K562 (cell line): Measurements from ENCODE around the gene ZNF711. TPM values are rescaled to one million over a fixed set of nuclear protein-coding genes. Genes with fewer than 3 reads are reported as not detected.

Experiments
- ATAC-seq: fragments of 200-7000 bp; cut with Tn5 transposase; 3 replicates; pipeline ENCODE4 v1.9.1; 2020; ENCODE audit warnings: moderate library complexity
- BruUV-seq: library from RNA; stranded (reverse); fragments of 400-500 nt; replicated peaks from 2 replicates; lab custom pipeline; 2021; lab: Mats Ljungman, UMichigan
- CTCF ChIA-PET: fragments of 300-600 bp; formaldehyde crosslinking; extraction: SDS; loops from one replicate; lab custom pipeline; 2021; ENCODE audit warnings: low intra/inter-chr PET ratio; lab: Yijun Ruan, JAX
- POLR2A ChIA-PET: fragments of 300-600, 350-650 bp; sonication (Branson Sonifier 250); formaldehyde crosslinking; extraction: SDS; loops from one replicate; lab custom pipeline; 2021; ENCODE audit warnings: antibody characterized with exemption, inconsistent platforms; lab: Yijun Ruan, JAX
- DNase-seq, 4 experiments: peaks; one replicate each; pipeline versions ENCODE4 v3.0.0 to v3.0.0-alpha.2; 2011 to 2018; ENCODE audit warnings: low spot score in 3 of 4, mixed read lengths in 3 of 4; ENCODE audit errors: extremely low read depth in 1 of 4
- FAIRE-seq: peaks from 2 replicates; lab custom pipeline; 2011; peaks lifted over from hg19 to GRCh38; lab: Jason Lieb, UNC
- H2AFZ ChIP-seq: 2 replicates; pipeline ENCODE4 v1.6.0; 2011; ENCODE audit warnings: low read depth, low read length, control low read depth, inconsistent platforms
- H3K27ac ChIP-seq: fragments of 200-600 bp; 3 replicates; pipeline ENCODE4 v1.8.0; 2011; ENCODE audit warnings: low read depth, mild to moderate bottlenecking, control low read depth, inconsistent platforms, low read length, moderate library complexity, mixed read lengths; ENCODE audit errors: extremely low read depth
- H3K27me3 ChIP-seq, 2 experiments: fragments of 300-600 bp in 1 of 2; 2 replicates in 1 of 2; 3 replicates in 1 of 2; pipeline versions ENCODE4 v1.6.0 to v1.8.0; 2011; ENCODE audit warnings: inconsistent platforms in 2 of 2, low read length in 2 of 2, mild to moderate bottlenecking in 1 of 2, mixed read lengths in 1 of 2, moderate library complexity in 1 of 2; ENCODE audit not compliant: control insufficient read depth in 2 of 2, insufficient read depth in 2 of 2
- H3K36me3 ChIP-seq: fragments of 300-600 bp; 3 replicates; pipeline ENCODE4 v1.8.0; 2011; ENCODE audit warnings: mild to moderate bottlenecking, low read length, inconsistent platforms; ENCODE audit not compliant: control insufficient read depth, insufficient read depth
- H3K4me1 ChIP-seq, 2 experiments: fragments of 200-600 bp in 1 of 2; replicated peaks in 1 of 2; 2 replicates in 1 of 2; 3 replicates in 1 of 2; pipeline versions ENCODE4 v1.5.1 to v1.8.0; 2011; ENCODE audit warnings: inconsistent platforms in 2 of 2, low read length in 2 of 2, mild to moderate bottlenecking in 1 of 2, mixed read lengths in 1 of 2, moderate library complexity in 1 of 2; ENCODE audit not compliant: control insufficient read depth in 2 of 2, insufficient read depth in 2 of 2
- H3K4me2 ChIP-seq: 2 replicates; pipeline ENCODE4 v1.6.1; 2011; ENCODE audit warnings: low read length, control low read depth, inconsistent platforms, mixed read lengths; ENCODE audit not compliant: insufficient read depth
- H3K4me3 ChIP-seq: fragments of 200-600 bp; sonication (generic), shearing (Covaris generic); 2 replicates; pipeline ENCODE4 v1.5.1; 2016; ENCODE audit warnings: control low read depth, inconsistent platforms
- H3K79me2 ChIP-seq: fragments of 200-600 bp; 3 replicates; pipeline ENCODE4 v1.8.0; 2011; ENCODE audit warnings: low read length, inconsistent platforms; ENCODE audit not compliant: control insufficient read depth, insufficient read depth
- H3K9ac ChIP-seq, 2 experiments: 2 replicates each; pipeline versions ENCODE4 v1.6.0 to v1.6.1; 2011; ENCODE audit warnings: low read depth in 2 of 2, low read length in 2 of 2, control low read depth in 1 of 2, inconsistent platforms in 1 of 2, mild to moderate bottlenecking in 1 of 2, mixed read lengths in 1 of 2; ENCODE audit not compliant: insufficient read depth in 1 of 2
- H3K9me1 ChIP-seq: one replicate; pipeline ENCODE4 v1.6.0; 2011; ENCODE audit warnings: inconsistent platforms, mild to moderate bottlenecking, low read length, moderate library complexity; ENCODE audit not compliant: control insufficient read depth, insufficient read depth
- H3K9me3 ChIP-seq: replicated peaks from 2 replicates; pipeline ENCODE4 v1.5.1; 2011; ENCODE audit warnings: low read depth, low read length, inconsistent platforms; ENCODE audit not compliant: control insufficient read depth, insufficient read depth
- H4K20me1 ChIP-seq: replicated peaks from 2 replicates; pipeline ENCODE4 v1.6.1; 2011; ENCODE audit warnings: low read length, inconsistent platforms, mixed read lengths; ENCODE audit not compliant: control insufficient read depth, insufficient read depth
- EHMT2 ChIP-seq: fragments of 450-650 bp; IDR thresholded peaks from 2 replicates; pipeline ENCODE4 v1.6.1; 2018; ENCODE audit warnings: antibody characterized with exemption
- ERF ChIP-seq: fragments of 450-650 bp; formaldehyde crosslinking; IDR thresholded peaks from 2 replicates; pipeline ENCODE4 v1.4.0; 2020; ENCODE audit warnings: mild to moderate bottlenecking, mixed read lengths
- FOXJ2 ChIP-seq: fragments of 200-800 bp; sonication (Bioruptor generic); IDR thresholded peaks from 2 replicates; pipeline ENCODE4 v1.6.1; 2016; ENCODE audit warnings: missing genetic modification characterization, missing compliant biosample characterization
- RBM14 ChIP-seq: fragments of 200-400 bp; formaldehyde crosslinking; IDR thresholded peaks from 2 replicates; pipeline ENCODE4 v1.6.1; 2018; ENCODE audit warnings: low read depth, mild to moderate bottlenecking, low read length, moderate library complexity, borderline replicate concordance; ENCODE audit not compliant: insufficient read depth
- SPI1 ChIP-seq: IDR thresholded peaks from 2 replicates; pipeline ENCODE4 v1.6.1; 2011; ENCODE audit warnings: low read depth, low read length, control low read depth, borderline replicate concordance
- ZNF165 ChIP-seq: fragments of 250-450 bp; sonication (Bioruptor Pico); IDR thresholded peaks from 2 replicates; pipeline ENCODE4 v1.4.0; 2020; ENCODE audit warnings: borderline replicate concordance
- WGBS: fragments of 100-300 bp; shearing (Covaris generic); methylation state at CpG from one replicate; pipeline ENCODE4 v1.1.6; 2016; ENCODE audit warnings: low coverage, mixed read lengths; ENCODE audit not compliant: insufficient coverage; ENCODE audit errors: missing lambda C conversion rate; 5-methylcytosine and 5-hydroxymethylcytosine counted together
- in situ Hi-C: fragments of 300-500 bp; cut with MboI; formaldehyde crosslinking; loops from 4 replicates; pipeline ENCODE4 v1.15.0; 2018; ENCODE audit warnings: inconsistent platforms, mixed read lengths
- intact Hi-C: fragments of 100-400 bp; cut with micrococcal nuclease; formaldehyde crosslinking; loops from 2 replicates; pipeline ENCODE4 v1.14.2; 2022
- polyA plus RNA-seq, 8 experiments: library from polyadenylated mRNA; depleted of rRNA in 4 of 8; stranded (reverse) in 5 of 8; unstranded in 3 of 8; fragments of >200 nt; fragmentation: Nextera tagmentation in 2 of 8; fragmentation: Illumina TruSeq in 1 of 8; extraction: Ambion mirVana in 2 of 8; extraction: Trizol in 1 of 8; gene quantifications; 2 replicates each; pipeline versions ENCODE4 v1.2.1 to v1.2.3, GENCODE V29; 2011 to 2014; ENCODE audit warnings: inconsistent platforms in 1 of 8, missing spikeins in 1 of 8
- total RNA-seq, 7 experiments: library from RNA; depleted of rRNA in 6 of 7; stranded (reverse); fragments of >200 nt in 6 of 7; fragmentation: Illumina TruSeq in 2 of 7; extraction: Trizol in 2 of 7; gene quantifications; 2 replicates each; pipeline versions ENCODE4 v1.2.1 to v1.2.3, GENCODE V29; 2011 to 2021; ENCODE audit warnings: low replicate concordance in 1 of 7
- TF ChIP-seq, protein P1 (sequence below): fragments of 450-650 bp; IDR thresholded peaks from 2 replicates; pipeline ENCODE4 v1.6.1; 2016; ENCODE audit warnings: mild to moderate bottlenecking
- TF ChIP-seq, protein P2 (sequence below), 2 experiments: fragments of 450-650 bp in 1 of 2; sonication (generic) in 1 of 2; formaldehyde crosslinking; conservative IDR thresholded peaks; 2 replicates each; pipeline versions ENCODE4 v1.4.0 to v1.8.1; 2020 to 2022; ENCODE audit warnings: mild to moderate bottlenecking in 1 of 2, missing genetic modification reagents in 1 of 2
- TF ChIP-seq, protein P3 (sequence below): sonication (generic); formaldehyde crosslinking; IDR thresholded peaks from 2 replicates; pipeline ENCODE4 v1.9.0; 2022; ENCODE audit warnings: mild to moderate bottlenecking, missing genetic modification reagents
- TF ChIP-seq, protein P4 (sequence below): fragments of 450-650 bp; formaldehyde crosslinking; IDR thresholded peaks from 2 replicates; pipeline ENCODE4 v1.4.0; 2020; ENCODE audit warnings: mild to moderate bottlenecking, moderate library complexity
- TF ChIP-seq, protein P5 (sequence below): fragments of 200-800 bp; sonication (Bioruptor generic); IDR thresholded peaks from 2 replicates; pipeline ENCODE4 v1.6.1; 2017; ENCODE audit warnings: missing genetic modification characterization, missing compliant biosample characterization
- TF ChIP-seq, protein P6 (sequence below): fragments of 250-450 bp; sonication (Bioruptor Pico); IDR thresholded peaks from 2 replicates; pipeline ENCODE4 v1.6.1; 2021; ENCODE audit warnings: mild to moderate bottlenecking
- TF ChIP-seq, protein P7 (sequence below): fragments of 450-650 bp; formaldehyde crosslinking; IDR thresholded peaks from 2 replicates; pipeline ENCODE4 v1.4.0; 2020; ENCODE audit warnings: mild to moderate bottlenecking

Gene ZNF711
- total and polyA plus RNA-seq, 9 of the 15 experiments (the other 6 are each of a cell fraction or from before 2014, with no cell fraction given): 1.9 to 6.7 (median 5.2) TPM

DNA sequence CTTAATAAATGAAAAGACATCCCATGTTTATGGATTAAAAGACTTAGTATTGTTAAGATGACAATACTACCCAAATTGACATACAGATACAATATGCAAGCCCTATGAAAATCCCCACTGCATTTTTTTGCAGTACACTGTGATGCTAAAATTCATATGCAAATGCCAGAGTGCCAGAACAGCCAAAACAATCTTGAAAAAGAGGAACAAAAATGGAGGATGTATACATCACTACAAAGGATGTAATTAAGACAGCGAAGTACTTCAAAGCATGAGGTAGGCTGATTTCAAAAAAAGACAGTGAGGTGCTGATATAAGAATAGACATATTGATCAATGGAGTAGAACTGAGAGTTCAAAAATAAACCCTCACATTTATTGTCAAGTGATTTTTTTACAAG, 47.5 kb upstream of the ZNF711 start:
- CTCF ChIA-PET: no interaction called here
- H3K79me2 ChIP-seq: no peaks in the 10 kb centered on the region
- H3K9me1 ChIP-seq: no peaks in the 10 kb centered on the region
- no peaks in the 10 kb centered on the region for H3K9me3 ChIP-seq
- H3K36me3 ChIP-seq: no peaks in the 10 kb centered on the region
- BruUV-seq: no TSS peak
- no peaks in the 10 kb centered on the region for H4K20me1 ChIP-seq
- intact Hi-C loops: no loop called here
- DNase-seq: no peak
- no peaks in the 10 kb centered on the region for H3K4me1 ChIP-seq
- H3K27me3 ChIP-seq: no peaks in the 10 kb centered on the region
- POLR2A ChIA-PET: no interaction called here
- WGBS: 0% methylated on average over 1 of the region's 1 CpG
- in situ Hi-C loops: no loop called here
- no peak overlapping the region for H3K27ac ChIP-seq
- no peak overlapping the region for H3K4me3 ChIP-seq
- no peak overlapping the region for H2AFZ ChIP-seq
- no peak overlapping the region for H3K9ac ChIP-seq
- no peak for FAIRE-seq
- ATAC-seq: no peak
- H3K4me2 ChIP-seq: no peak overlapping the region
- TF ChIP-seq, protein P1, sequence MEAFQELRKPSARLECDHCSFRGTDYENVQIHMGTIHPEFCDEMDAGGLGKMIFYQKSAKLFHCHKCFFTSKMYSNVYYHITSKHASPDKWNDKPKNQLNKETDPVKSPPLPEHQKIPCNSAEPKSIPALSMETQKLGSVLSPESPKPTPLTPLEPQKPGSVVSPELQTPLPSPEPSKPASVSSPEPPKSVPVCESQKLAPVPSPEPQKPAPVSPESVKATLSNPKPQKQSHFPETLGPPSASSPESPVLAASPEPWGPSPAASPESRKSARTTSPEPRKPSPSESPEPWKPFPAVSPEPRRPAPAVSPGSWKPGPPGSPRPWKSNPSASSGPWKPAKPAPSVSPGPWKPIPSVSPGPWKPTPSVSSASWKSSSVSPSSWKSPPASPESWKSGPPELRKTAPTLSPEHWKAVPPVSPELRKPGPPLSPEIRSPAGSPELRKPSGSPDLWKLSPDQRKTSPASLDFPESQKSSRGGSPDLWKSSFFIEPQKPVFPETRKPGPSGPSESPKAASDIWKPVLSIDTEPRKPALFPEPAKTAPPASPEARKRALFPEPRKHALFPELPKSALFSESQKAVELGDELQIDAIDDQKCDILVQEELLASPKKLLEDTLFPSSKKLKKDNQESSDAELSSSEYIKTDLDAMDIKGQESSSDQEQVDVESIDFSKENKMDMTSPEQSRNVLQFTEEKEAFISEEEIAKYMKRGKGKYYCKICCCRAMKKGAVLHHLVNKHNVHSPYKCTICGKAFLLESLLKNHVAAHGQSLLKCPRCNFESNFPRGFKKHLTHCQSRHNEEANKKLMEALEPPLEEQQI: no peak
- TF ChIP-seq, protein P2, sequence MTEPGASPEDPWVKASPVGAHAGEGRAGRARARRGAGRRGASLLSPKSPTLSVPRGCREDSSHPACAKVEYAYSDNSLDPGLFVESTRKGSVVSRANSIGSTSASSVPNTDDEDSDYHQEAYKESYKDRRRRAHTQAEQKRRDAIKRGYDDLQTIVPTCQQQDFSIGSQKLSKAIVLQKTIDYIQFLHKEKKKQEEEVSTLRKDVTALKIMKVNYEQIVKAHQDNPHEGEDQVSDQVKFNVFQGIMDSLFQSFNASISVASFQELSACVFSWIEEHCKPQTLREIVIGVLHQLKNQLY (CRISPR knock-in tag; conservative IDR thresholded peaks at IDR 0.05): no peak
- TF ChIP-seq, protein P3, sequence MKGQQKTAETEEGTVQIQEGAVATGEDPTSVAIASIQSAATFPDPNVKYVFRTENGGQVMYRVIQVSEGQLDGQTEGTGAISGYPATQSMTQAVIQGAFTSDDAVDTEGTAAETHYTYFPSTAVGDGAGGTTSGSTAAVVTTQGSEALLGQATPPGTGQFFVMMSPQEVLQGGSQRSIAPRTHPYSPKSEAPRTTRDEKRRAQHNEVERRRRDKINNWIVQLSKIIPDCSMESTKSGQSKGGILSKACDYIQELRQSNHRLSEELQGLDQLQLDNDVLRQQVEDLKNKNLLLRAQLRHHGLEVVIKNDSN (CRISPR knock-in tag): no peak
- no peak for TF ChIP-seq ZNF165 (CRISPR knock-in tag)
- no peak for TF ChIP-seq ERF (CRISPR knock-in tag)
- TF ChIP-seq, protein P4, sequence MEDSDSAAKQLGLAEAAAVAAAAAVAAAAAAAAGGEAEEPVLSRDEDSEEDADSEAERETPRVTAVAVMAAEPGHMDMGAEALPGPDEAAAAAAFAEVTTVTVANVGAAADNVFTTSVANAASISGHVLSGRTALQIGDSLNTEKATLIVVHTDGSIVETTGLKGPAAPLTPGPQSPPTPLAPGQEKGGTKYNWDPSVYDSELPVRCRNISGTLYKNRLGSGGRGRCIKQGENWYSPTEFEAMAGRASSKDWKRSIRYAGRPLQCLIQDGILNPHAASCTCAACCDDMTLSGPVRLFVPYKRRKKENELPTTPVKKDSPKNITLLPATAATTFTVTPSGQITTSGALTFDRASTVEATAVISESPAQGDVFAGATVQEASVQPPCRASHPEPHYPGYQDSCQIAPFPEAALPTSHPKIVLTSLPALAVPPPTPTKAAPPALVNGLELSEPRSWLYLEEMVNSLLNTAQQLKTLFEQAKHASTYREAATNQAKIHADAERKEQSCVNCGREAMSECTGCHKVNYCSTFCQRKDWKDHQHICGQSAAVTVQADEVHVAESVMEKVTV (CRISPR knock-in tag): no peak
- no peak for TF ChIP-seq FOXJ2
- TF ChIP-seq, protein P5, sequence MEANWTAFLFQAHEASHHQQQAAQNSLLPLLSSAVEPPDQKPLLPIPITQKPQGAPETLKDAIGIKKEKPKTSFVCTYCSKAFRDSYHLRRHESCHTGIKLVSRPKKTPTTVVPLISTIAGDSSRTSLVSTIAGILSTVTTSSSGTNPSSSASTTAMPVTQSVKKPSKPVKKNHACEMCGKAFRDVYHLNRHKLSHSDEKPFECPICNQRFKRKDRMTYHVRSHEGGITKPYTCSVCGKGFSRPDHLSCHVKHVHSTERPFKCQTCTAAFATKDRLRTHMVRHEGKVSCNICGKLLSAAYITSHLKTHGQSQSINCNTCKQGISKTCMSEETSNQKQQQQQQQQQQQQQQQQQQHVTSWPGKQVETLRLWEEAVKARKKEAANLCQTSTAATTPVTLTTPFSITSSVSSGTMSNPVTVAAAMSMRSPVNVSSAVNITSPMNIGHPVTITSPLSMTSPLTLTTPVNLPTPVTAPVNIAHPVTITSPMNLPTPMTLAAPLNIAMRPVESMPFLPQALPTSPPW (CRISPR knock-in tag): no peak
- TF ChIP-seq, protein P6, sequence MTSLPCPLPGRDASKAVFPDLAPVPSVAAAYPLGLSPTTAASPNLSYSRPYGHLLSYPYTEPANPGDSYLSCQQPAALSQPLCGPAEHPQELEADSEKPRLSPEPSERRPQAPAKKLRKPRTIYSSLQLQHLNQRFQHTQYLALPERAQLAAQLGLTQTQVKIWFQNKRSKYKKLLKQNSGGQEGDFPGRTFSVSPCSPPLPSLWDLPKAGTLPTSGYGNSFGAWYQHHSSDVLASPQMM (CRISPR knock-in tag): no peak
- no peak for TF ChIP-seq SPI1
- no peak for TF ChIP-seq RBM14
- TF ChIP-seq EHMT2: no peak
- TF ChIP-seq, protein P7, sequence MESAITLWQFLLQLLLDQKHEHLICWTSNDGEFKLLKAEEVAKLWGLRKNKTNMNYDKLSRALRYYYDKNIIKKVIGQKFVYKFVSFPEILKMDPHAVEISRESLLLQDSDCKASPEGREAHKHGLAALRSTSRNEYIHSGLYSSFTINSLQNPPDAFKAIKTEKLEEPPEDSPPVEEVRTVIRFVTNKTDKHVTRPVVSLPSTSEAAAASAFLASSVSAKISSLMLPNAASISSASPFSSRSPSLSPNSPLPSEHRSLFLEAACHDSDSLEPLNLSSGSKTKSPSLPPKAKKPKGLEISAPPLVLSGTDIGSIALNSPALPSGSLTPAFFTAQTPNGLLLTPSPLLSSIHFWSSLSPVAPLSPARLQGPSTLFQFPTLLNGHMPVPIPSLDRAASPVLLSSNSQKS (CRISPR knock-in tag): no peak
